GM21619 (cell line): Measurements from ENCODE around the gene DENND1A.

Source experiments
- ATAC-seq: cut with Tn5 transposase; IDR thresholded peaks from one replicate; pipeline ENCODE4 v1.9.1; 2021; ENCODE audit not compliant: unreplicated experiment

The DENND1A gene

DNA sequence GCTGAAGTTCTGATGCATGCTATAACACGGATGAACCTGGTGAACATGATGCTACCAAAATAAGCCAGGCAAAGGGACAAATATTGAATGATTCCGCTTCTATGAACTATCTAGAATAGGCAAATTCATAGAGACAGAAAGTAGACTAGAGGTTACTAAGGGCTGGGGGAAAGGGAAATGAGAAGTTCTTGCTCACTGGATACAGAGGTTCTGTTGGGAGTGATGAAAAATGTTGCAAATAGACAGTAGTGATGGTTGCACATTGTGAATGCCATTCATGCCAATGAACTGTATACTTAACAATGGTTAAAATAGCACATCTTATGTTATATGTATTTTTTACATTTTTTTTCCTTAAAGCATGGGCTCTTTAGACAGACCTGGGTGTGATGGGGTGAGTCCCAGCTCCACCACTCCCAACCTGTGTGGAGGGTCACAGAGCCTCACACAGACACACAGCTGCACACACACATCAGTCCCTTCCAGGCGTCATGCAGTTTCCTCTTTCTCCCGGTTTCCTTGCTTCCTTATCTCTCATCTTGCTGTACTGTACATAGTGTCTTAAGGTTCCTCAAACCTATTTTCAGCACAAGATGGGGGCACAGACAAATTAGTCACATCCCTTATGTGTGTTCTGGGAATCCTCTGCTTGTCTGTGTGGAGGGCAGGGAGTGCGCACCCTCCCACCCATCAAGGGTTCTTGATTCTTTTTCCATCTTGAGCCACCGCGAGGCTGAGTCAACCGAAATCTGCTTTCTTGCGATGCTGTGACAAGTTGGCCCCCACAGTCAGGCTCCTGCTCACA lies 381.0 kb downstream of the DENND1A start:
- ATAC-seq: no peak

DNA sequence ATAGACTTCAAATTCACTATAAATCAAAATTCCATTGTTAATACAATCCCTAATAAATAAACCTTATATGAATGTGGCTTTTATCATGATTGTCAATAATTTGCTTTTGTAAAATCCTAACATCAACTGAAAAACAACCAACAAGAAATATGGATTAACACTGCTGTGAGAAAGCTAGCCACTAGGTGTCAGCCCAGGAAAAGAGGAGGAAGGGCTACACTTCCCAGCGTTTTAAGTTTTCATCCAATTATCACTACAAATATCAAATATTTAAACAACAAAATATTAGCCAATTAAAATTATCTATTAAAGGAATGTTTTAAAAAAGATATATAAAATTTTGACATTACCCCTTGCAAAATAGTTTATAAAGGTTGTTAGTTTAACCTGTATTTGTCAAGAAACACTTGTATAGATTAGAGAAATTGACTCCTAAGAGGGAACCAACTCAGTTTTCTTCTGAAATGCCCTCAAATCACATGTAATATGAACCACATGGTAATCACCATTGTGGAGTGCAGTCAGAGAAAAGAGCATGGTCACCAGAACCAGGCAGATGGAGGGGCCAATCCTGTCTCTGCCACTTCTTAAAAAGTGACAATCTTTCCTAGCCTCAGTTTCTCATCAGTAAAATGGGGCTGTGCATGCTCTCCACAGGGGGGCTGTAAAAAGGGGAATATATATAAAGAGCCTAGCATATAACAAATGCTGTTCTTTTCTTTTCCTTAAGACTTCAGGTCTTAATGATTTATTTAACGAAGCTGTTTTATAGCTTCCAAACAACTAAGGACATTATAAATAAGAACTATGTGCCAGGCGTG lies 385.7 kb downstream of the DENND1A start:
- ATAC-seq: no peak

DNA sequence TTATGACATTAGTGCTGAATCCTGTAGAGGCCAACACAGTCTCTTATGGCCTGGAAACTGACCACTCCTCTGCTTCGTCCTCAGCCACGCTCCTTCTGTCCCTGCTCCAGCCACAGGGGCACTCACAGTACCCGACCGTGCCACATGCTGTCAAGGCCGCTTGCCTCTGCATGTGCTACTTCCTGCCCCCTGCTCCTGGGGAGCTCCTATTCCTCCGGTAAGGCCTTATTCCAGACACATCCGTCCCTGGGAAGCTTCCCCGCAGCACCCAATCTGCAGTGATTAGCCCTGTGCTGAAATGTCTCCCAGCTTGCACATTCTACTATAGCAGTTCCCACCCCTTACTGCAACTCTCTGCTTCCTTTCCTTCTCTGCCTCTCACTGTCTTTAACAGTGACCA lies 386.4 kb downstream of the DENND1A start:
- ATAC-seq: no peak

DNA sequence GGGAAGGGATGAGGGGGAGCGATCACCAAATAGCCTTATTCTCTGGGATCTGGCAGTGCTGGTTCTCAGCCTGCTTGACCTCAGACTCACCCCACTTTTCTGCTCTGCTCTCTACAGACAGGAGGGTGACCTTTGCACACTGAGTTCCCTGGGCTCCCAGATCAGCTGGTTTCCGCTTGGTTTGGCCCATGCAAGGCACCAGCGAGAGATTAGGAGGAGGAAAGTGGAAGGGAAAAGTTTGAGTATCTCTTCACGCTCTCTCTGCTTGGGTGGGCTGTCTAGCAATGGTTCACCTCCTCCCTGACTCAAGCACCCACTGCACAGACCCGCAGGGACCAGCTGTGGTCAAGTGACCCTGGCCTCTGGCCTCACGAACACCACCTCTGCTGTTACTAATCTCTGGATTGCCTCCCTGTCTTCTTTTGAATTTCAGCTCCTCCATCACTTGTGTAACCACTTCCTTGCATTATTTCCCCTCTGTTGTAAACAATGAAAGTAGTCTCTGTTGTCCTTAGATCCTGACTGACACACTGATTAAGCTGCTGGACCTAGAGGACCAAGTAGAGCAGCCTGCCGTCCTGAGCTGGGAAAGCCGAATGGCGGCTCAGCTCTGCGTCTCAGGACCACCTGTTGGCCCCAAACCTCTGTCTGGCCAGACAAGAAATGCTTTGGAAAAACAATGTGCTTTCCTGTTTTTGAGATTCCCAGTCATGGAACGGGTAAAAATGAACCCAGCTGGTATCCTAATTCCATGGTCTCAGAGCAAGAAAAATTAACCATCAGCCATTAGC lies 387.3 kb downstream of the DENND1A start:
- ATAC-seq: no peak

DNA sequence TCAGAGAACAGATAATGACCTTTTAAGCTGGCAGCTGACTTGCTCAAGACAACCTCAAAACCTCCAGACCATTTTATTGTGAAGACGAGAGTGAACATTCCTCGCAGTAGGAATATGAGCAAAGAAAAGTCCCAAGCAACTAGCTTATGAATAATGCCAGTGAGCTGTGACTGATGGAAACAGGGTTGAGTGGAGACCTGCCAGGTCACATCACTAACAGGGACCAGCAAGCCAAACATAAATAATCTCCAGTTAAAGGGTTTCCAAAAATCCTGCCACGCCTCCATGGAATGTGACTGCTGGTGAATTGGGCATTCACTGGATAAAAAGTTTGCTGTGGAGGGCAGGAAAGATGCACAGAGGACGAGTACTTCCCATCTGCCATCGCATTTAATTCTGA lies 388.5 kb downstream of the DENND1A start:
- ATAC-seq: no peak

DNA sequence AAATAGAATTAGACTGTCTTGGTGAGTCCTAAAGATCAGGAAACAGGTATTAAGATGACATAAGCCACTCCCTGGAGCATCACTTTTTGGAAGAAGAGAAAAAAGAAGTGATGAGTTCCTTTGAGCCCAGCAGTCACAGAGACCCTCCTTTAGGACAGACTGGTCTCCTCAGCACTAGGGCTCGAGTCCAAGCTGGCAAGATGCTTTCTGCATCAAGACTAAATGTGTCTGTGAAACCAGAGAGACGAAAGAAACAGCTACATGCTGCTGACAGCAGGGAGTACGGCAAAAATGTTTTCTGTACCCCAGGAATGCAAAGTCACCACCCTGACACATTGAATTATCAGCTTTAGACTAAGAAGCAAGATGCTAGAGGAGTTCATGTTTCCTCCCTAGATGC lies 389.5 kb downstream of the DENND1A start:
- no peak for ATAC-seq

DNA sequence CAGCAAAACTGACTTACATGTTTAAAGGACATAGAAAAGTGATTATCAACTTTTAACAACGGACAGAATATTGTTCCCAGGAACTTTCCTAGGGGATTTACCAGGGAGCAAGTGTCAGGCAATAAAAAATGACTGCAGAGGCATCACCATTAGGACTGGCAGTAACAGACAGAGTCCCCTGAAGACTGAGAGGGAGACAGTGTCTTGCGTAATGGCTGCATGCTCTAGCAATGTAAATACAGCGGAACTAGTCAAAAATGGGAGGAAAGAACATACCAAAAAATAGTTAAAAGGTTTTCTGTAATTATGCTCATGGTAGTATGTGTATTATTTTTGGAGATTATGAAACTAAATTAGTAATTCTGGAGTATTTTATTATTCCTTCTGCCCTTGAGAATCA lies 392.1 kb downstream of the DENND1A start:
- no peak for ATAC-seq

DNA sequence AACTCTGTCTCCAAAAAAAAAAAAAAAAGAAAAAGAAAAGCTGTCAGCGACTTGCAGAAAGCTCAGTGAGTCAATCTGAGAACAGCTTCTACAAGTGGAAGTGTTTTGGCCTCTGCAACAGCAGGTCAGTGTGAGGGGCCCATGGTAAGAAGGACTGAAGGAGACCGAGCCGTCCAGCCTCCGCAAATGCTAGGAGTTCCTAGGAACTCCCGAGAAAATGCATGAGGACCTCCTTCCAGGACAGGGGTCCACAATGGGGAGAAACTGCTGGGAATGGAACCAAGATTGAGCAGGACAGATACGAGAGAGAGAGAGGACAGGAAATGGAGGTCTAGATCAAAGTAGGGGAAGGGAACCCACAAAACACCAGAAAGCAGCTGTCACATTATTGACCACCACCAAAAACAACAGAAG lies 393.5 kb downstream of the DENND1A start:
- ATAC-seq: no peak

DNA sequence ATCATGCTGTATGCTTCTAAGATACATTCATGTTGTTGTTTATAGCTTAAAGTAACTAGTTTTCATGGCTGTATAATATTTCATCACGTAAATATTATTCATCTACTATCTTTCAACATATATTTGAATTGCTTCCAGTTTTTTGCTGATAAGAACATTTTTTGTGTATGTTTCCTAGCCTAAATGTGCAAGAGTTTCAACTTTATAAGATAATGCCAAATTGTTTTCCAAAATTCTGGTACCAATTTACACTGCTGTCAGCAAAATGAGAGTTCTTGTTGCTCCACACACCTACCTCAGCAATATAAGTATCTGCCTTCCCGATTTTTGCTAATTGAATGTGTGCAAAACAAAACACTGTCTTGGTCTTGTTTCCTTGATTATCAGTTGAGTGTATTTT lies 395.6 kb downstream of the DENND1A start:
- no peak for ATAC-seq

DNA sequence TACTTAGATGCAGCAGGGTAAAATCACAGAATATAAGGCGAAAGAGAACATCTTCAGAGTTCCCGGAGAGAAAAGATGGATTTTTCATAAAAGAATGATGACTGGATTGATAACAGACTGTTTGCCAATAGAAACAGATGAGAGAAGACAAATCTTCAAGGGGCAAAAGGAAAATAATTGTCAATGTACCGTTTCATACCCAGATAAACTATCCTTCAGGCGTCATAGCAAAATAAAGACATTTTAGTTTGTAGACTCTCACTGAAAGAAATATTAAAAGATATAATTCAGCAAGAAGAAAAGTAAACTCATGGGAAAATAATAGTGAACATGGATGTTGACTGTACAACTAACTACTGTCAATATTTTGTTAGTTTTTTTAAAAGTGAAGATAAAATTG lies 399.7 kb downstream of the DENND1A start:
- no peak for ATAC-seq

DNA sequence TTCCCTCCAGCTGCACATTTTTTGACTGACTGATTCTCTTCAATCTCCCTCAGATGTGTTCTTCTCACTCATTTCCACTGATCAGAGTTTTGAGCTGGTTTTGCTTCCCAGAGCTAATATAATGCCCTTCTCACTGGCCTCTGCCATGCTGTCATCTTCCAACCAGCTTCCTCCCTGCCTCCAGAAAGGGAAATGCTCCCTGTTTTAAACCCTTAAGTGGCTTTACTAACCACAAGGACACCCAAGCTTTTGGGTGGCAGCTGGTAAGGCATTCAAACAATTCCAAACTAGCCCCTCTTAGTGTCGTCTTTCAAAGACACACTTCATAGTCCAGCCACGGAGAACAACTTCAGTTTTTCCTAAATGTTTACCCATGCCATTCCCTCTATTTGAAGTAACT lies 401.4 kb downstream of the DENND1A start:
- no peak for ATAC-seq

DNA sequence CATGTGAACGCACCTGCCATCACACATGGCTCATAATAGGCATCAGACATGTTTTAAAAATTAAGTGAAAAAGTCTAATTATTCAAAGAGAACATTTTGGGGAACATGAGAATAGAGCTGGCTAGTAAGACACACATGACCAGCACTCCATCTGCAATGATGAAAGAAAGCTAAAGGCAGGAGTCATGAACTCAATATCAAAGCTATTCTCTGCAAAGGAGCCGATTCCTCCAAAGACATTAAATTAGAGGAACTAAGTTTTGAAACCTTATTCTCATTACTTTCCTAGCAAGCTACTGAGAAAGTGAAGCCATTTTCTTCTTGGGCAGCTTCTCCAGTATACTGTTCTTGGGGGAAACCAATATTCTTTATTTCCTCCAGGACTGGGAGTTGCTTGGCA lies 401.9 kb downstream of the DENND1A start:
- ATAC-seq: no peak

DNA sequence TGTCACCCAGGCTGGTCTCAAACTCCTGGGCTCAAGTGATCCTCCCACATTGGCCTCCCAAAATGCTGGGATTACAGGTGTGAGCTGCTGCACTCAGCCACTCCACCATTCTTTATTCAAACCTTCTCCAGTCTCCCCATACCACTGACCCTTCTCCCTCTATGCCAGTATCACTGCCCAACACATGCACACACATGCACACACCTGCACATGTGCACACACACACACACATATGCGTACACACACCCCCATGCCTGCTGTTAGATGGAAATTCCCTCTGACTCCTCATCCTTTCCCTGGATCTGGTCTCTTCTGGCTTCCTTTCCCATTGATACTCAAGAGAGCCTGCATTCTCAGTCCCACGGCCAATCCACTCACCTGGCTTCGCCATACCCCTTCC lies 404.0 kb downstream of the DENND1A start:
- no peak for ATAC-seq

DNA sequence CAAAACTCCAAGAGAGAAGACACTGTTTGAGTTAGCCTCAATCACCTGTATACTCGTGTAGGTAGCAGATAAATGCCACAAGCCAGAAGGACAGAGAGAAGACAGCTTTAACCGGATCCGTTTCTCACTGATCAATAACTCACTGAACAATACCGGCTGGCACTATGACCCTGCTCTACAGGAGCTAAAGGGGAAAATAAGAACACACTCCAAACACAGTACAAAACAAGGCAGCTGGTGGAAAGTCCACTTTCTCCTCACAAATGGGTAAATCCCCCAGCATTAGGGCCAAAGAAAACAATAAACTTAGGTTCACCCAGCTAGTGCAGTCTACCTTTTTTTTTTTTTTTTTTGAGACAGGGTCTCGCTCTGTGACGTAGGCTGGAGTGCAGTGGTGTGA lies 404.5 kb downstream of the DENND1A start:
- ATAC-seq: no peak

DNA sequence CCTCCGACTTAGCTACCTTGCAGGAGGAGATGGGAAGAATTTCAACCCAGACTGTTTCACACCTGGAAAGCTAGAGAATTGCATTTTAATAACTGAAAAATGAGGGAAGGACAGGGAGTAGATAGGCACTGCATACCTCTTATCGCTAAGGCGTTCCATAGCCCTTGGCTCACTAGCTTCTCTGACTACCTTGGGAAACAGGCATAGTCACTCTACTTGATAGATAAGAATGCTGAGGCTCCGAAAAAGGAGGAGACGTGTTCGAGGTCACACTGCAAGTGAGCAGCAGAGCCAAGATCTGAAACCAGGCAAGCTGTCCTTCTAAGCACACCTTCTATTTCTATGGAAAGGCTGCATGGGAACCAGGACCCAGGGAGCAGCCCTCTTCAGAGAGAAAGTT lies 405.1 kb downstream of the DENND1A start:
- ATAC-seq: no peak

DNA sequence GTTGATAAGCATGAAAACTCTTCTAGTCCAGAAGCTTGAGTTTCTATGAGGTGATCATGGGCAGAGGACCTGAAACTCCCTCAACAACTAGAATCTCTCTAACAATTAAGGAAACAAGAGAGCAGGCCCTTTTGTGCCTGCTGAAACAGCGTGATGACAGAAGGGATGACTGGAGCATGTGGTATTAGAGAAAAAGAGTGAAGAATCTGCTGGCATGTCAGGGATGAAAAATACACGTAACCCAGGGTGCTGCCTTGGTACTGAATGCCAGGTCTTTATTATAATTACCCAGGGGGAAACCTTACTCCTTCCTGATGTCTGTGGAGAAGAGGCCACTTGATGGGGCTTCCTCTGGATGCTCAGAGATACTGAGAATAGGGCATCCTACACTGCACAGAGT lies 406.1 kb downstream of the DENND1A start:
- ATAC-seq: no peak

DNA sequence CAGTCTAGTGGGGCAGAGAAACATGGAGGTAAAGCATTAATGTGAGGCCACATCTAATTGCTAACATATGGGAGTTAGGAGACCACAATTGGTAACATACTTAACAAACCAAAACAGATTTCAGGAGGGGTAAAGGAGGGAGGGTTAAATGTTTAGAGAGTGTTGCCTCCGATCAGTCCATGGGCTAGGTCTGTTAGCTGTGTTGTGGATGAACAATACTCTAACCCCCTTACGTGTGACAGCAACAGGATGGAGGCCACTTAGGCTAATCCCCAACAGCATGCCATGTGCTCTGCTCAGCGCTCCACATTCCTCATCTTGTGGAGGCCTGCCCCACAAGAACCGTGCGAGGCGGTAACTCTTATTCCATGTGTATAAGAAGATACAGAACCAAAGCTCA lies 406.9 kb downstream of the DENND1A start:
- no peak for ATAC-seq

DNA sequence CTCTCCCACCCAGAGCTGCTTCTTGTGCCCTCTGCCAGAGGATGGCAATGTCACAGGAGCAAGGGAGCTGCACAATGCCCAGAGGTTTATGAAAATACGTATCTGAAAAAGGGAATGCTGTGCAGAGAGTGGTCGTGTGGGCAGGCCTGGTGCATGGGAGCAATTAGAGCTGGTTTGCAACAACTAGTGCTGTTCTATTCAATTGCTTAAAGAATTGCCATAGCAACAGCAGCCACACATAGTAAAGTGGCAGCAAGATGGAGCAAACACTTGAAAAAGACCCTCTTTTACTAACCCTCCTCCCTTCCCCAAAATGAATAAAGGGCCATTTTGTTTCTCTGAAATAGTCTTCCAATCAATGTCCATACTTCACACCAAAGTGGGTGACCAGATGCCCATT lies 407.7 kb downstream of the DENND1A start:
- no peak for ATAC-seq

DNA sequence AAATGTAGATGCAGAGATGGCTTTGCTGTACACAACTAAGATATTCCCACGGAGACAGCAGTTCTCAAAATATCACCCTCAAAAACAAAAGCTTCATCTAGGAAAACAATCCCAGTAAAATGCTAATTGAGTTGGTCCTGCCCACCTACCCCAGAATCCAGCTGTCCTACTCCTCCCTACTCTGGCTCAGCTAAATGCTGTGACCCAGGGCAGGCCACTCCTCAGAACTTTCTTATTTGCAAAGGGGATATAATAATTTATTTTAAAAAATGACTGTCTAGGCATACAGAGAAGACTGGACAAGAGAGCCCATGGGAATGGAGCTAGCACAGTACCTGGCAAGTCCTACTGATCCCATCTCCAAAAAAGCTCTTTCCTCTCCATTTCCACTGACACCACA lies 411.6 kb downstream of the DENND1A start:
- ATAC-seq: no peak

DNA sequence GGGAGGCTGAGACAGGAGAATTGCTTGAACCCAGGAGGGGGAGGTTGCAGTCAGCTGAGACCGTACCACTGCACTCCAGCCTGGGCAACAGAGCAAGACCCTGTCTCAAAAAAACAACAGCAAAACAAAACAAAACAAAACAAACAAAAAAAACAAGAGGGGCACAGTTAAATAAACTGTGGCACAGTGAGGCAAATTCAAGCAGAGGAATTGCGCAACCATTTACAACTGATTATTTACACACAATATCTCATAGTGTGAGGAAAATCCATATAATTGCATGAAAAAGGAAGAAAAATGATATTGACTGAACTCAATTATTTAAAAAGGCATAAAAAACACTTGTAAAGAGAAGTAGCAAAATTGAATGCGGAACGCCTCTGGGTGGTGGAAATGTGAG lies 412.4 kb downstream of the DENND1A start:
- no peak for ATAC-seq

DNA sequence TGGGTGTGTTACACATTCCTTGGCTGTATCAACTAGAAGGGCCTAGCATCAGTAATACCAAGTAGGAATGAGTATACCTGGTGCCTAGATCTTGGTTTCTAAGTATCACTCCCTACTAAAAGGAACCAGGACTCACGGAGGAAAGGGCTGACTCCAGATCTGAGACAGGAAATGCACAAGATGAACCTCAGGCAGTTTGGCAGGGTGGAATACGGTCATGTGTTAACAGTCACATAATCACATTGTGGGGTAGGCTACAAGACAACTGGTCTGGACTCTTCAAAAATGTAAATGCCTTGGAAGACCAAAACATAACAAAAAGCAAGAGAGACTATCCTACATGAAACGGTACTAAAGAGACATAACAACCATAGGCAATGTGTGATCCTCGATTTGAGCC lies 415.2 kb downstream of the DENND1A start:
- ATAC-seq: no peak

DNA sequence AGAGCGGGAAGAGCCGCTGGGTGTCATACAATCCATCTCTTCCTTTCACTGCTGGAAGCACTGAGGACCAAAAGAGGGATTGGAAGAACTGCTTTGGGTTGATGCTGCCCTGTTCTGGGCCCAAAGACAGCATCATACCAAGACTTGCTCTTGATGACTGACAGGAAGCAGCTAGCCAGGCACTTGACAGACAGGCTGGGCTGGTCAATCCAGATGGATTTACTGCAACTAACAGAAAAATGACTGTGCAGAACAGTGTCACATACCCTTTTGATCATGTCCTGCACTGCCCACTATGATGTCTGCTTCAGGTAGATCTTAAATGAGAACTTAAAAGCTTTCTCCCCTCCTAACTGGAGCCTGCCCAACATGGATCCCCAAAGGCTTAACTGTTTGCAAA lies 416.4 kb downstream of the DENND1A start:
- ATAC-seq: no peak
